GM21526 (cell line): ENCODE measurements around the gene KIF13A.
"Not testable (repeated sequence)": the region's sequence is repeated elsewhere in the genome, so short reads cannot be mapped to it uniquely, and the experiment has no call there.

Experiments
- ATAC-seq: cut with Tn5 transposase; IDR thresholded peaks from one replicate; pipeline ENCODE4 v1.9.1; 2021; ENCODE audit warnings: moderate library complexity; ENCODE audit not compliant: unreplicated experiment, low FRiP score

Gene KIF13A

DNA sequence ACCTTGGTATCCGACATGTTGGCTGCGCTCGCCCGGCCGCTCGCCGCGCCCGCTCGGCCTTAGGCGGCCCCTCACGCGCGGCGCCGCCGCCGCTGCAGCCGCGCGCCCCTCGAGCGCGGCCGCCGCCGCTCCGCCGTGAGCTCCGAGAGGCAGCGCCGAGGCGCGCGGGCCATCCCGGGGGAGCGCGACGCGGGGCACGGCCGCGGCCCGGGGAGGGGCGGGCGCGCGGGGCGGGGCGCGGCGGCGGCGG, at the start of gene KIF13A:
Gene KIF13A, minus strand, starts transcription at position 189 of the 250 bp plus-strand sequence. Its CDS starts 172 bp downstream, at position 17.
- ATAC-seq, result no peak

DNA sequence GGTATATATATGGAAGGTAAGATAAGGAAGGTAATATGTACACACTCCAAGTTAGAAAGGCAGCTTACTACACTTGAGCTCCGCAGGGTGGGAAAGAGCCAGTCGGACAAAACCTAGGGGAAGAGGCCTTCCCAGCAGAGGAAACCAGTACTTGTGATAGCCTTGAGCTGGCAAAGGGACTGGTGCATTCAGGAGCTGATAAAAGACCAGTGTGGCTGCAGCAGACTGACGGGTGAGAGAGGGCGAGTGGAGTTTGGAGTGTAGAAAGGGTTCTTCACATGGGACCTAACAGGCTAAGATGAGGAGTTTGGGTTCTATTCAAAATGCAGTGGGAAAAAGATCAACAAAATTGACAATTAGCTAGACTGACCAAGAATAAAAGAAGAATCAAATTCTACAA, 49.3 kb upstream of the KIF13A start:
- no peak for ATAC-seq

DNA sequence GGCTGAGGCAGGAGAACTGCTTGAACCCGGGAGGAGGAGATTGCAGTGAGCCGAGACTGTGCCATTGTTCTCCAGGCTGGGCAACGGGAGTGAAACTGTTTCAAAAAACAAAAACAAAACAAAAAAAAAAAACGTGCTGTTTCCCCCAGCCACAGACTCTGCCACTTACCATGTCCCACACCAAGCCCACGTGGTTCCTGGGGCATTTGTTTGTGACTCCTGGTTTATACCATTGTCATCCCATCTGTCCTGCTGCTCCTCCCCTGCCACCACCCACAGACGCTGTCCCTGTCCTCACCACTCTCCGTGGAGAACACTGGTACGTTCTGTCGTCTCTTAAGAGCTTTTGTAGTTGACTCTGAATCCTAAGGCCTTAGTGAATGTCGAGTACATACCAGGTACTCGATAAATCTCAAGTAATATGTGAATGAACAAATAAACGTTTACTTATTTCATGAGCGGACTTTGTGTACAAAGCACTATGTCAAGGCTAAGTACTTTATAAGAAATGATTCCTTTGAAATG, 48.0 kb upstream of the KIF13A start:
- no peak for ATAC-seq

DNA sequence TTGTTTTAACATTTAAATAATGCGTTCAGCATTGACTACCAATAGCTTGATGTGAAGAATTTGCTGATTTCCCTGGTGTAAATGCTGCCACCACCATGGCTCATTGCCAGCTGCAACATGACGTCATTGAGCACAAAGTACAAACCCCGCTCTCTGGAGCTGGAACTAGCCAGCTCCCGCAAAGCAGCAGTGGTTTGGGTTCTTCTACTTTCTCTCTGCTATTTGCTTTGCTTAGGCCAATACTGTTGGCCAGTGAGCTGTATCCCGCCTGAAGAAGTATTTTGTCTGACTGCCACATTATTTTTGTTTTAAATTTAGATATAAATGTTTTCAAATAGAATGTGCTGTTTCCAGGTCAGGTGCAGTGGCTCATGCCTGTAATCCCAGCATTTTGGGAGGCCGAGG, 47.4 kb upstream of the KIF13A start:
- ATAC-seq, result no peak

DNA sequence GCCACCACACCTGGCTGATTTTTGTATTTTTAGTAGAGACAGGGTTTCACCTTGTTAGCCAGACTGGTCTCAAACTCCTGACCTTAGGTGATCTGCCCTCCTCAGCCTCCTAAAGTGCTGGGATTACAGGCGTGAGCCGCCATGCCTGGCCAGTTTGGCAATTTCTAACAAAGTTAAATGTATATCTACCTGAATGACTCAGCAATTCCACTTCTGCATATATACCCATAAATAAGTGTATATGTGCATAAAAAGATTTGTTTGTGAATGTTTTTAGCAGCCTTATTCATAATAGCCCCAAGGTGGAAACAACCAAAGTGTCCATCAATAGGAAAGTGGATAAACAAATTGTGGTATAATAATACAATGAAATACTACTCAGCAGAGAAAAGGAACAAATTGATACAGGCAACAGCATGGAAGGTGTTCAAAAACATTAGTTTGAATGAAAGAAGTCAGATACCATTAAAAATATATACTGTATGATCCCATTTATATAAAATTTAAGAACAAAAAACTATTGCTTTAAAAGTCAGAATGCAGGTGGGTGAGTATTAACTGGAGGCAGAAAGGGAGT, 44.3 kb upstream of the KIF13A start:
- no peak for ATAC-seq

DNA sequence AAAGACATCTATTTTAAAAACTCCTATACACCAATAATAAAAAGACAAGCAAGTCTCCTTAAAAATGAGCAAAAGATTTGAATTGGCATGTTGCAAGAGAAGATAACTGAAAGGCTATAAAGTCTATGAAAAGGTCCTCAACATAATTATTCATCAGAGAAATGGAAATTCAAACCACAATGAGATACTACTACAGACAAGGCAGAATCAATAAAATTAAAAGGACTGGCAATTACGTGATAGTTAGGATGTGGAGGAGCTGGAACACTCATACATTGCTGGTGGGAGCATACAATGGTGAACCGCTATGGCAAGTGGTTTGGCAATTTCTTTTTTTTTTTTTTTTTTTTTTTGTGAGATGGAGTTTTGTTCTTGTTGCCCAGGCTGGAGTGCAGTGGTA, 43.8 kb upstream of the KIF13A start:
- ATAC-seq, result no peak

DNA sequence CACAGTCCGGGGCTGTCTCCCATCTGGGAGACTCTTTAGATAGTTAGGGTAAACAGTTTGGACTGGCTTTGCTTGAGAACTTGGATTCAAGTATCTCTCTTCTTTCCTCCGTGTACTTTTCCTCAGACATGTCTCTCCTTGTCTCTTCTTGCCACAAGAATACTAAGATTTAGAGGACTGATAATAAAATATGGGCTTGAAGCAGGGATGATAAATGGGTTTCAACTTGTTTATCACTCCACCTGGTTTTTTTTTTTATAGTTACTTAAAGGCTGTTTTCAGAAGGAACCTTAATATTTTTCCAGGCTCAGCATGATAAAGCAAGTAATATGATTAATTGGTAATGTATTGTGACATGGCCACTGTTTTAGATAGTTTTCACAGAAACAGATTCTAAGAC, 40.9 kb upstream of the KIF13A start:
- no peak for ATAC-seq

DNA sequence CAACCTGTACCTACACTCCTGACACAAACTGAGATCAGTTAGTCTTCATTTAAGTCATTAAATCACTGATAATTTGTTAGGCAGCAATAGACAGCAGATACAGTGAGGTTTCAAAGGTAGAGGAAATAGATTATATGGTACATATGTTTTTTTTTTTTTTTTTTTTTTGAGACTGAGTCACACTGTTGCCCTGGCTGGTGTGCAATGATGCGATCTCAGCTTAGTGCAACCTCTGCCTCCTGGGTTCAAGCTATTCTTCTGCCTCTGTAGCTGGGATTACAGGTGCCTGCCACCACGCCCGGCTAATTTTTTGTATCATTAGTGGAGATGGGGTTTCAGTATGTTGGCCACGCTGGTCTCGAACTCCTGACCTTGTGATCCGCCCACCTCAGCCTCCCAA, 38.2 kb upstream of the KIF13A start:
- ATAC-seq, result no peak

DNA sequence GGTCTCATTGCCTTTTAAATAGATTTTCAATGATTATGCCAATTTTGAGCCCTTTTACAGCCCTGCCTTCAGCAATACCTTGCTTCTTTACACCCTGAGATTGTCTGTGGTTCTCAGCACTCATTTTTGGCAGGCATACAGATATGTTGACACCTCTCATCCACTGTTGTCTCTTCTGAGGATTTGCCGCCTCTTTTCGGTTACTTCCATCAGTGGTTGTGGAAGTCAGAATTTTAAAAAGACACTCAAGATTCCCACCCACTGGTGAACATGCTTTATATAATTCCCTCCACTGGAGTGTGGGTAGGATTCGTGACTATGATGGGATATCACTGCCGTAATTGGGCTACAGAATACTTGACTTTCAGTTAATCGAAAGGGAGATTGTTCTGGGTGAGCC, 37.4 kb upstream of the KIF13A start:
- ATAC-seq, result no peak

DNA sequence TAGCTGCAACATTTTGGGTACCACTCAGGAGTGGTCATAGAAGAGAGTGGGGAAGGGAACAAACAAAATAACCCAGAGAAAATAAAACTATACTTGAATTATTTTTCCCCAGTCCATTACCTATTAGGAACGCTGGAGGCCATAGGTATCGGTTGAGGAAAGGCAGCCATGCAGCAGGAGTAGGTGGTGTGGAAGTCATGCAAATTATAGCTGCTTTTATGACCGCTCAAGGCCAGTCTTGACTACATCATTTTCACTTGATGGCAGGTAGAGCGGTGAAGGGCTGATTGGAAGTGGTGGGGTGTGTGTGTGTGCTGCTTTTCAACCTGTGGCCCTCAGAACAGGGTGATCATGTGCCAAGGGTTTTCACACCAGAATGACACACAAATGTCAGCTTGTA, 36.5 kb upstream of the KIF13A start:
- no peak for ATAC-seq

DNA sequence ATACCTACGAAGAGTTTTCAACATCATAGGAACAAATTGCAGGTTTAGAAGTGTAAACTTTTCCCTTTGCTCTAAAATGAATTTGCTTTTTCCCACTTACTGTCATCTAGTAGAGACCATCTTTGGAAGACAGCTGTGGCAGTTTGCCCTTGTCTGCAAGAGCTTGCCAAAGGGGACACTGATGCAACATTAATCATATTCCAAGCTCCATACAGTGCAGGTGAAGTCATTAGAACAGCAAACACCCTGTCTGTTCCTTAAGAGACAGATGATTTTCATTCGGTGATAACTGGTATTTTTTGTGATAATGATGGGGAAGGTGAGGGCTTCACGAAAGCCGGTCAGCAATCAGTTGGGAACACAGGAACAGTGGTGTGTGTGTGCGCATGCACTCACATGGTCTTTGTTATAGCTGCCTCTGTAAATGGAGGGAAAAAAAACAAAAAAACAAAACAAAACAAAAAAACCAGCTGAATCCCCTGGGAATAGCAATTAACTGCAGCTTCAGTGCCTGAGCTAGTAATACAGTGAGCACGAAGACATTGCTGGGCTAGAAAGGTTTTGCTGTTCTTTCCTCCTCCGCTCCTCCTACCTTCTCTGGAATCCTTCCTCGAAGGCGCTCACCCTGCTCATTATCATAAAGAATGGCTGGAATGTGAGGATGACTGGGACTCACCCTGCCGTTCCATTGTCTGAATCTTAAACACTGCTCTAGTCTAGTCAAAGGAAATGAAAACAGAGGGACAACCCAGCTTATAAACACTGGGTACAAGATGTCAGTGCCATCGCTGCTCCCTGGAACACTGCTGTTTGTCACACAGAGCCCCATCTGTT, 35.2 kb upstream of the KIF13A start:
- no peak for ATAC-seq

DNA sequence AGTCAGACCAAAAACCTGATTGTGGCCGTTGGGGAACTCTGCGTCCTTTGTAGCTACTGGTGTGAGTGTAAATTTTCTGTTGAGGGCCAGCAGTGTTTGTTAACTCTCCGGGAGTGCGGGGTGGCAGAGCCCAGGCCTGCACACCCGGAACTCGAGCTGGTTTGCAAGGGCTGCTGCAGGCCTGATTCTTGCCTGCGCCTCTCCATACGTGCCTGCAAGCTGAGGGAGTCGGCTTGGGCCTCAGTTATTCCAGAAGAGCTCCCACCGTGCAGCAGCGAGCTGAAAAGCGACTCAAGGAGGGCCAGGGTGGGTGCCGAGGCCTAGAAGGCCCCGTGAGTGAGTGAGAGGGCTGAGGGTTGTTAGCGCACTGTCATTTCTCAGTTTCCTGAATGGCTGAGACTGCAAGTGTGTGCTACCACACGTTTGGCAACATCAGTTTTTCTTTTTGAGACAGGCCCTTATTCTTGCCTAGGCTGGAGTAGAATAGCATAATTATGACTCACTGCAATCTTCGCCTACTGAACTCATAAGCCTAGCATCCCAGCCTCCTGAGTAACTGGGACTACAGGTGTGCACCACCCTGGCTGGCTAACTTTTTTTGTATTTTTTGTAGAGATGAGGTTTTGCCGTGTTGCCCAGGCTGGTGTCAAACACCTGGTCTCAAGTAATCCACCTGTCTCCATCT, 33.9 kb upstream of the KIF13A start:
- no peak for ATAC-seq

DNA sequence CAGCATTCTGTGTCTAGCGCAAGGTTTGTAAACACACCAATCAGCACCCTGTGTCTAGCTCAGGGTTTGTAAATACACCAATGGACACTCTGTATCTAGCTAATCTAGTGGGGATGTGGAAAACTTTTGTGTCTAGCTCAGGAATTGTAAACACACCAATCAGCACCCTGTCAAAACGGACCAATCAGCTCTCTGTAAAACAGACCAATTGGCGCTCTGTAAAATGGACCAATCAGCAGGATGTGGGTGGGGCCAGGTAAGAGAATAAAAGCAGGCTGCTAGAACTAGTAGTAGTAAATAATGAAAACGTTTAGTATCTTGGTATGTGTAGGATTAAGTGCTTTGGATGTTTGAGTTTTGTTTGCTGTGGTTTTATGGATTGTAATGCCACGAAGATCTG, 33.1 kb upstream of the KIF13A start:
- not testable (repeated sequence) for ATAC-seq

DNA sequence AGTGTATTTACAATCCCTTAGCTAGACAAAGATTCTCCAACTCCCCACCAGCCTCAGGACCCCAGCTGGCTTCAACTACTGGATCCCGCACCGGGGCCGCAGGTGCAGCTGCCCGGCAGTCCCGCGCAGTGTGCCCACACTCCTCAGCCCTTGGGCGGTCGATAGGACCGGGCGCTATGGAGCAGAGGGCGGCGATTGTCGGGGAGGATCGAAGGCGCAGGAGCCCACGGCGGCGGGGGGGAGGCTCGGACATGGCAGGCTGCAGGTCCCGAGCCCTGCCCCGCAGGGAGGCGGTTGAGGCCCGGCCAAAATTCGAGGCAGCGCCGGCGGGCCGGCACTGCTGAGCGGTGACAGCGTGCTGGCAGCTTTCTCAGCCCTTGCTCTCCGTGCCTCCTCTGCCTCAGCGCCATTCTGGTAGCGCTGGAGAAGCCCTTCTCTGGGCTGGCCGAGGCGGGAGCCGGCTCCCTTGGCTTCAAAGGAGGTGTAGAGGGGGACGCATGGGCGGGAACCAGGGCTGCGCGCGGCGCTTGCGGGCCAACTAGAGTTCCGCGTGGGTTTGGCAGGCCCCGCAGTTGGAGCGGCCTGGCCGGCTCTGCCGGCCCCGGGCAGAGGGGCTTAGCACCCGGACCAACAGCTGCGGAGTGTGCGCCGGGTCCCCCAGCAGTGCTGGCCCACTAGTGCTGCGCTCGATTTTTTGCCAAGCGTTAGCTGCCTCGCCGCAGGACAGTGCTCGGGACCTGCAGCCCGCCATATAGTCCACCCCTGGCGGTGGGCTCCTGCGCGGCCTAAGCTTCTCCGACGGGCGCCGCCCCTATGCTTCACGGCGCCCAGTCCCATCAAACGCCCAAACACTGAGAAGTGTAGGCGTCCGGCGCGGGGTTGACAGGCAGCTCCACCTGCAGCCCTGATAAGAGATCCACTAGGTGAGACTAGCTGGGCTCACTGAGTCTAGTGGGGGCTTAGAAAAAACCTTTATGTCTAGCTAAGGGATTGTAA, 32.4 kb upstream of the KIF13A start:
- no peak for ATAC-seq

DNA sequence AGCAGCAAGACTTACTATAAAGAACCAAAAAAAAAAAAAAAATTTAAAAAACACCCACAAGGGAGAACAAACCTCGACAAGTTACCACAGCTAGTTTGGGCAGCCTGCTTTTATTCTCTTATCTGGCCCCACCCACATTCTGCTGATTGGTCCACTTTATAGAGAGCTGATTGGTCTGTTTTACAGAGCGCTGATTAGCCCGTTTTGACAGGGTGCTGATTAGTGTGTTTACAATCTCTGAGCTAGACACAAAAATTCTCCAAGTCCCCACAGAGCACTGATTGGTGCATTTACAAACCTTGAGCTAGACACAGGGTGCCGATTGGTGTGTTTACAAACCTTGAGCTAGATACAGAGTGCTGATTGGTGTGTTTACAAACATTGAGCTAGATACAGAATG, 31.7 kb upstream of the KIF13A start:
- not testable (repeated sequence) for ATAC-seq

DNA sequence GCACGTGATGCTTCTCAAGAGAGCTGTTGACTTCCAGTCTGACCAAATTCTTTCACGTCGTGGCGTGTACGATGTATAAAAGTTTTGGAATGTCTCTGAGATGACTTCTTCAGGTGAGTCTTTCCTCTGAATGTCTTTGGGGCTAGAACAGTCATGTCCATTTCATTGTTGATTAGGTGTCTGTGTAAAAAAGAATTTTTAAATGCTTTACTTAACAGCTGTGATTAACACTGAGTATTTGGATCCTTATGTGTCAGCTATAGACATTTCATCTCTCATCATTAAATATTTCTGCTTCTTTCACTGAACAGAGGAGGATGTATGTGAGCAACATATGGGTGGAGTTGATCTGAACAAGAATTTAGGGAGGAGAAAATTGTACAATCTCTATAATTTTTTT, 29.3 kb upstream of the KIF13A start:
- no peak for ATAC-seq

DNA sequence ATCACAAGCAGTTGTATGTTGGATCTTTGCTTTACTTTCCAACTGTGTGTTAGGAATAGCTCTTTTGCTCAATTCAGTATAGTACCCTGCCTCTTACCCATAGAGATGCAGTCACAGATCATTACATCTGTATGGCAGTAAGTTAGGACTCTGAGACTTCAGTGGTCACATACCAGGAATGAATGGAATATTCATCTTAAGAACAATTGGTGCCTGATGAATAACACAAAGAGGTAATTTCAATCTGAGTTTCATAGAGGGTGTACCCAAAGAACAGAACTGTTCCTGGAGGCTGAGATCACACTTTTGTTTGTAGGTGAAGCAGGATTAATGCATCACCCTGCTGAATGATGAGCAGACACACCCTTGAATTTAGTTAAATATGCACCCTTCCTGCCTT, 28.7 kb upstream of the KIF13A start:
- ATAC-seq, result no peak

DNA sequence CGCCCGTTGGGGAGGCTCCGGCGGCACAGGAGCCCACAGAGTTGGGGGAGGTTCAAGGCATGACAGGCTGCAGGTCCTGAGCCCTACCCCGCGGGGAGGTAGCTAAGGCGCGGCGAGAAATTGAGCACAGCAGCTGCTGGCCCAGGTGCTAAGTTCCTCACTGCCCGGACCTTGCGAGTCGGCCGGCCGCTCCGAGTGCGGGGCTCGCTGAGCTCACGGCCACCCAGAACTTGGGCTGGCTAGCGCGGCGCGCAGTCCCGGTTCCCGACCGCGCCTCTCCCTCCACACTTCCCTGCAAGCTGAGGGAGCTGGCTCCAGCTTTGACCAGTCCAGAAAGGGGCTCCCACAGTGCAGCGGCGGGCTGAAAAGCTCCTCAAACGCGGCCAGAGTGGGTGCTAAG, 23.9 kb upstream of the KIF13A start:
- no peak for ATAC-seq

DNA sequence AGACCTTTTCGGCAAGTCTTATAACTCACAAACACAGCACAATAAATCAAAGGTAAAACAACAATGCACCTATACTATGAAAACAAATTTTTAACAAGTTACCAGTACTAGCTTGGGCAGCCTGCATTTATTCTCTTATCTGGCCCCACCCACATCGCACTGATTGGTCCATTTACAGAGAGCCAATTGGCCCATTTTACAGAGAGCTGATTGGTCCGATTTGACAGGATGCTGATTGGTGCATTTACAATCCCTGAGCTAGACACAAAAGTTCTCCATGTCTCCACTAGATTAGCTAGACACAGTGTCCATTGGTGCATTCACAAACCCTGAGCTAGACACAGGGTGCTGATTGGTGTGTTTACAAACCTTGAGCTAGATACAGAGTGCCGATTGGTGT, 23.1 kb upstream of the KIF13A start:
- ATAC-seq, result not testable (repeated sequence)

DNA sequence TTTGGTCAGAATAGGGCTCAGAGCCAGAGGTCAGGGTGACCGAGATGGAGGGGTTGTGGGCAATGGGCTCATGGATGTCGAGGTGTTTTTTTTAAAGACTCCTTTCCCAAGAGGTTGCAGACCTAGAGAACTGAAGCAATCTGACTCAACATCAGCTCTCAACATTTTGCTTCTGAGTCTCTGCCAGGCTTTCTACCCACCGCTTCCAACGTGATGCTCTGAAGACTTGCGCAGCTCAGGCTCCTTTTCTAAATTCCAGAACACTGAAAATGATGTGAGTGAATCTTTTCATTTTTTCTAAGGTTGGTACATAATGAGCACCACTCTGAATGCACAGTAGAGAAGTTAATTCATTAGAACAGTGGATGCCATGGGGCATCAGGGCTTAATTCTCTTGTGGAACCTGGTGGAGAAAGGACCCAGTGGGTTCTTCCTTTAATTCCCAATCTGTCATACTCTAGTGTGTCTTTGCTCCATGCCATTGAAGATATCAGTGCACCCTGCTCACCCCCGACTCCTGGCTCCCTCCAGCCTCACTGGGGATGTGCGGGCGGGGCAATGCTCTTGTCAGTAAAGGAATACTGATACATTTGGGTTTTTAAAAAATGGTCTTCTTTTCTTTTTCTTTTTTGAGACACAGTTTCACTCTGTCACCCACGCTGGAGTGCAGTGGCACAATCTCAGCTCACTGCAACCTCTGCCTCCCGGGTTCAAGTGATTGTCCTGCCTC, 17.0 kb upstream of the KIF13A start:
- ATAC-seq, result no peak
